ENCODE data around the gene PTPA.
A peak's percentile ranks its signal among the peaks of the same experiment; 100 is the strongest.
"Not testable (repeated sequence)": the region's sequence is repeated elsewhere in the genome, so short reads cannot be mapped to it uniquely, and the experiment has no call there.

PTPA gene

DNA sequence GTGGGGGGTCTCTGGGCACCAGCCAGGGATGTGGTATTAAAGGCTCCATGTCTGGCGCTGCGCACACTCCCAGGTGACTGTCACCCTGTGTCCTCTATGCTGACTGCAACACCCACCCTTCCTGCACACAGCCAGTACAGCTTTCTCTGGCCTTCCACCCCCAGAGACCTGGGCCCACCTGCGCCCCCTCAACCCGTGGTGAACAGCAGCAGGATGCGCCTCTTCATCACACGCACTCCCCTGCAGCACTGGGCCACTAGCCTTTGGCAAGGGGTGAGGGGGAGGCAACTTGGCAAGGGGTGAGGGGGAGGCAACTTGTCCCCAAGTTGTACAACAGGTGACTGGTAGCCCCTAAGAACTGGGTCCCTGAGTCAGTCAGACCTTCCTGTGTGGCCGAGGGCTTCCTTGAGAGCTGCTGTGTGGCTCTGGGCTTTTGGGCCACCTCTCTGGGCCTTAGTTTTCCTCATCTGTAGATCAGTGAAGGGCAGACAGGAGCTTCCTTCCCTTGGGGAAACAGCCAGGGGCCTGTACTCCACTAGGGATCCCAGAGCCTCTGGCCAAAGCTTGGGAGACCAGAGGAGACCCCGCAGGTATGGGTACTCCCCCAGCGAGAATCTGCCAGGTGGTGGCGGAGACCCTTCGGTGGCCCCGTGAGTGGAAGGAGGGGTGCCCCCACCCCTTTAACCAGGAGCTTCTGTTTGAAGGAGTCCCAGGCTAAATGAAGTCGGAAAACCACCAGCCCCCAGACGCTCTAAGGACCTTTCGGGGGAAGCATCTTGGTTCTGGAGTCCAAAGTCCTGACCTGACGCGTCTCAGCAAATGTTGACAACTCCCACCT lies 5.1 kb upstream of the PTPA start:
- Histone ChIP-seq H3K4me3 (ENCODE audit: low read length) (no peak overlapping the region), H3K9me3 (ENCODE audit: control insufficient read depth, low read length) (no peaks in the 10 kb centered on the region), H3K9ac (ENCODE audit: low read length) (no peak overlapping the region), H3K36me3 (ENCODE audit: control insufficient read depth, insufficient read depth, low read length) (no peaks in the 10 kb centered on the region), H3K4me1 (ENCODE audit: control insufficient read depth, insufficient read depth, low read length) (peaks cover 36% of the 10 kb centered on the region), H3K27me3 (ENCODE audit: control insufficient read depth, insufficient read depth, low read length) (no peaks in the 10 kb centered on the region)

DNA sequence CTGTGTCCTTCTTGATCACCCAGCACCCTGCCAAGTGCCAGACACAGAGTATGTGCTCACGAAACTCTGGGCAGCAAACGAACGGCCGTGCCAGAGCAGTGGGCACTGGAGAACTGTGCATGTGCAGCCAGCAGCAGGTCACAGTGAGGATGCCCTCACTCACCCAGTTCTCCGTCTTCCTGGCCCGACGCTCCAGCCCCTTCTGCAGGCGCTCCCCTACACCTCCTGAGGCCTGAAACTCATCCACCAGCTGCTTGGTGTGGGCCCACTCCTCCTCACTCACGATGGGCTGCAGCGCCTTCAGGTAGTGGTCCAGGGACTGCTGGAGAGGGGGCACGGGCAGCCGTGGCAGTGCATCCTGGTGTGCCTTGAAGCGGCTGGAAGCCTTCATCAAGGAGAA lies 3.6 kb upstream of the PTPA start:
- no peaks in the 10 kb centered on the region for H3K27me3 ChIP-seq (ENCODE audit: control insufficient read depth, insufficient read depth, low read length)
- H3K9ac ChIP-seq (ENCODE audit: low read length), result no peak overlapping the region
- no peaks in the 10 kb centered on the region for H3K9me3 ChIP-seq (ENCODE audit: control insufficient read depth, low read length)
- no peaks in the 10 kb centered on the region for H3K36me3 ChIP-seq (ENCODE audit: control insufficient read depth, insufficient read depth, low read length)
- H3K4me1 ChIP-seq (ENCODE audit: control insufficient read depth, insufficient read depth, low read length), result peaks cover 34% of the 10 kb centered on the region
- H3K4me3 ChIP-seq (ENCODE audit: low read length), result no peak overlapping the region

DNA sequence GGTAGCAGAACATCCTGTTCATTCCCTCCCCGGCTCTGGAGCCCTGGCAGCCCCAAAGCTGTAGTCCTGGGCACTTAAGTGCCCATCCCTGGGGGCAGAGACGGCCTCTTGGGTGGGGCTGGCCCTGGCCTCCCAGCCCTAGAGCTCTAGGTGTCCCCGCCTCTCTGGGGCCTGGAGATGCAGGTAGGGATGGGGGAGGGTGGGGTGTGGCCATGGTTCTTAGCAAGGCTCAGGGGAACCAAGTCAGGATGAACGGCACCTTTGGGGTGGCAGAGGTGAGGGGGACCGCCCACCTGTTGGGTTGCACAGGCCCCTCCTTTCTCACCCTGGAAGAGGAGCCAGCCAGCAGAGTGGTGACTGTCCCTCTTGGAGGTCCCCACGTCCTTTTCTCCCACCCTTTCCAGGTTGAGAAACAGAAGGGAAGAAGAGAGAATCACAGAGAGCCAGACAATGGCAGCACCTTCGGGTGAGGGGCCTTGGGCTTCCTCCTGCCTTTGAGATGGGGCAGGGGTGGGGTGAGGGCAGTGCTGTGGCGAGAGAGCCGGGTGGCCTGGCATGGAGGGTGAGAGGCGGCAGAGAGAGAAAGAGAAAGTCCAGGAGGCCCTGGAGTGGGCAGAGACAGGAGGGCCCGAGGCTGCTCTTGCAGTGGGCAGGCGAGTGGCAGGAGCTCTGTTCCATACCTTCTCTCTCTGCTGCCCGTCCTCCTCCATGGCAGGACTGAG lies 3.0 kb upstream of the PTPA start:
- Histone ChIP-seq H3K4me3 (ENCODE audit: low read length) (no peak overlapping the region), H3K36me3 (ENCODE audit: control insufficient read depth, insufficient read depth, low read length) (no peaks in the 10 kb centered on the region), H3K27me3 (ENCODE audit: control insufficient read depth, insufficient read depth, low read length) (no peaks in the 10 kb centered on the region), H3K9me3 (ENCODE audit: control insufficient read depth, low read length) (no peaks in the 10 kb centered on the region), H3K9ac (ENCODE audit: low read length) (no peak overlapping the region), H3K4me1 (ENCODE audit: control insufficient read depth, insufficient read depth, low read length) (peaks cover 29% of the 10 kb centered on the region)

DNA sequence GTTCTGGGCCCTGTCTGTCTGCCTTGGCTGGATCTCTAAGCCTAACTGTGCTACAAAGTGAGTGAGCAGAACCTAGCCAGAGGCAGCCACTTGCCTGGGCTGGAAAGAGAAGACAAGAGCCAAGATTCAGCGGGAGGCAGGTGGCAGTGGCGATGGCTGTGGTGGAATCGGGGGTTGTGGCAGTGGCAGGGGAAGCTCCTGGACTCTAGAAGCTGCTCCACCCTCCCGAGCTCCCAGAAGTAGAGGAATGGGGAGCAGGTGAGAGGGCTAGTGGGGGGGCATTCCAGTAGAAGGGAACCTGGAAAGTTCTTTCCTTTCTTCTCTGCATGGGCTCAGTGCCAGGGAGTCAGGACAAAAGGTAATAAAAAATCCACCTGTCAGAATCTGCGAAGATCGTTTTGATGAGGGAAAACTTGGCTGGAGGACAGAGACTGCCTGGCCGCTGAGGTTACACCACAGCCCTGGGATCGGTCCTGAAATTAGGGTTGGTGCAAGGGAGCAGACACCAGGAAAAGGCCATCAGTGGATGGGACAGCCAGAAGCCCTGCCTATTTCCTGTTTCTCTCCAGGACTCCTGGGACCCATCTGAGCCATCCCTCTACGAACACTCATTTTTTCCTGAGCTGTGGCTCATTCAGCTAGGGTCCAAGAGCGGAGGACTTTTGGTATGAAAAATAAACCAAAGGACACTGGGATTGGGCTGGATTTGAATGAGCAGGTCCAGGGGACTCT lies 2.2 kb upstream of the PTPA start:
- Histone ChIP-seq H3K27me3 (ENCODE audit: control insufficient read depth, insufficient read depth, low read length) (no peaks in the 10 kb centered on the region), H3K36me3 (ENCODE audit: control insufficient read depth, insufficient read depth, low read length) (no peaks in the 10 kb centered on the region), H3K4me1 (ENCODE audit: control insufficient read depth, insufficient read depth, low read length) (peaks cover 22% of the 10 kb centered on the region), H3K9me3 (ENCODE audit: control insufficient read depth, low read length) (no peaks in the 10 kb centered on the region), H3K9ac (ENCODE audit: low read length) (no peak overlapping the region), H3K4me3 (ENCODE audit: low read length) (no peak overlapping the region)

DNA sequence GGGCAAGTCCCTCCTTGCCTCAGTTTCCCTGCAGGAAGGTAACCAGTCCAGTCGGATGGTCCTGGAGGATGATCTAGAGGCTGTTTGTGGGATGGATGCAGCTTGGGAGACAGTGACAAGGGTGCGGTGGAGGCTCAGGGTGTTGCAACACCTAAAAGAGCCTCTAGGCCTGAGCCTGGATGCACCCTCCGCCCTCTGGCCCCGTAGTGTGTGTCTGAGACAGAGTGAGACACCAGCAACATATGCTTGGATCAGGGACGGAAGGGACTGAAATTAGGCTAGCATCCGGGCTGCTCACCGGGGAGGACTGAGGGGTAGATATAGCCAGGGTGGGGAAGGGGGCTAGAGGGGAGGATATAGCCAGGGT lies 1.7 kb upstream of the PTPA start:
- no peaks in the 10 kb centered on the region for H3K9me3 ChIP-seq (ENCODE audit: control insufficient read depth, low read length)
- H3K27me3 ChIP-seq (ENCODE audit: control insufficient read depth, insufficient read depth, low read length), result no peaks in the 10 kb centered on the region
- H3K4me3 ChIP-seq (ENCODE audit: low read length), result no peak overlapping the region
- H3K4me1 ChIP-seq (ENCODE audit: control insufficient read depth, insufficient read depth, low read length), result peaks cover 23% of the 10 kb centered on the region
- H3K9ac ChIP-seq (ENCODE audit: low read length), result no peak overlapping the region
- no peaks in the 10 kb centered on the region for H3K36me3 ChIP-seq (ENCODE audit: control insufficient read depth, insufficient read depth, low read length)

DNA sequence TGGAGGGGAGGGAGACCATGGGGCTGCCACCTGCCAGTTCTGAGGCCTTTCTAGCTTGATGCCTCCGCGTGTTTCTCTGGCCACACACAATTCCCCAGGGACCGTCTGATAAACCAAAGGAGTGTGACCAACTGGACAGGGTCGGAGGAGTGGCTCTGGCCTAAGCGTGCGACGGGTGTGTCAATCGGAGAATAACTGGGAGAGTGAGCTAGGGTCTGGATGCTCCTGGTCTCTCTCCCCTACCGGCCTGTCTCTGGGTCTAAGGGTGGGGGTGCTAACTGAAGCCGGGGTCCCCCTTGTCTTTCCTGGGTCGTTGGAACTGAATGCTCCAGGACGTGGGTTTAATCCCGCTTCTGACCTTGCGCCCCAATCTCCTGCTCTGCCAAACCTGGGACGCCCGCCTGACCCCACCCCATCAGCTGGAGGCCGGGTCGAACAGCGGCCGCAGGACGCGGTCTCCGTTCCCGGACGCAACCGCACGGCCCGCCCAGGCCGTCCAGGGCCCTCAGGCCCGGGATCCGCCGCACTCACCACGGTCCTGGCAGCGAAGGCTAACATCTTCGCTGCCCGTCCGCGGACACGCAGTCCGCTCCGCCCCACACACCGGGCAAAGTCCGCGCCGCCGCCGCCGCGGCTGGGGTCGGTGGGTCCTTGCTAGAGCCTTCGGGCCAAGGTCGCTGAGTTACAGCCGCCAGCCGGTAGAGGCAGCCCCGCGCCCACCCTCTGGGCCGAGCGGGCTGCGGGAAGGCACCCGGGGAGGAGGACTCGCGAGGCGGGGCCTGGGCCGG lies 1.1 kb upstream of the PTPA start:
- H3K4me1 ChIP-seq (ENCODE audit: control insufficient read depth, insufficient read depth, low read length), result peaks cover 30% of the 10 kb centered on the region
- H3K9ac ChIP-seq (ENCODE audit: low read length), result peak overlapping the region; percentile 71
- no peaks in the 10 kb centered on the region for H3K9me3 ChIP-seq (ENCODE audit: control insufficient read depth, low read length)
- peak overlapping the region; percentile 41 for H3K4me3 ChIP-seq (ENCODE audit: low read length)
- H3K36me3 ChIP-seq (ENCODE audit: control insufficient read depth, insufficient read depth, low read length), result no peaks in the 10 kb centered on the region
- no peaks in the 10 kb centered on the region for H3K27me3 ChIP-seq (ENCODE audit: control insufficient read depth, insufficient read depth, low read length)

DNA sequence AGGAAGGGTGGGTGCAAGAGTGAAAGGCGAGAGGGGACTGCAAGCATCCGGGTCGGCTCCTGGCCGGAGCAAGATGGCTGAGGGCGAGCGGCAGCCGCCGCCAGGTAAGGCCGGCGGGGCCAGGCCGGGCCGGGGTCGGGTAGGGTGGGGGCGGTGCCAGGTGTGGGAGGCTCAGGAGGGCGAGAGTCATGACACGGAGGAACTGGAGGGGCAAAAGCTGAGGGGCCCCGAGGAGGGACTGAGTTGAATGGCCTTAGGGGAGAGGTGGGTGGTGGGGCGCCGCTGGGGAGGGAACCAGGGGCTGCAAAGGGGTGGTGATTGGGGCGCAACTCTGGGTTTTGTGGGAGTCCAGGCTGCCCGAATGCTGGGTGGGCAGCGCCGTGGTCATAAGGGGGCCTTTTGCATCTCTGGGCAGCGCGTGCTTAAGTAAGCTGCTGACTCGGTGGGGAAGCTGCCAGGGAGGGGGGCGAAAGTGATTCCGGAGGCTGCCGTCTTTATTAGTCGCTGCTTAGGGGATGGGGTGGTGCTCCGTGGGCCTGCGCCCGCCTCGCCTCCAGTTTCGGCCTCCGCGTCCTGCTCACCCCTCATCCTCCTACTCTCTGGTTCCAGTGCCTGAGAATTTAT lies 425 bp downstream of the PTPA start:
- Histone ChIP-seq H3K4me3 (ENCODE audit: low read length) (peak overlapping the region; percentile 29), H3K27me3 (ENCODE audit: control insufficient read depth, insufficient read depth, low read length) (no peaks in the 10 kb centered on the region), H3K4me1 (ENCODE audit: control insufficient read depth, insufficient read depth, low read length) (peaks cover 35% of the 10 kb centered on the region), H3K36me3 (ENCODE audit: control insufficient read depth, insufficient read depth, low read length) (no peaks in the 10 kb centered on the region), H3K9me3 (ENCODE audit: control insufficient read depth, low read length) (no peaks in the 10 kb centered on the region), H3K9ac (ENCODE audit: low read length) (peak overlapping the region; percentile 91)

DNA sequence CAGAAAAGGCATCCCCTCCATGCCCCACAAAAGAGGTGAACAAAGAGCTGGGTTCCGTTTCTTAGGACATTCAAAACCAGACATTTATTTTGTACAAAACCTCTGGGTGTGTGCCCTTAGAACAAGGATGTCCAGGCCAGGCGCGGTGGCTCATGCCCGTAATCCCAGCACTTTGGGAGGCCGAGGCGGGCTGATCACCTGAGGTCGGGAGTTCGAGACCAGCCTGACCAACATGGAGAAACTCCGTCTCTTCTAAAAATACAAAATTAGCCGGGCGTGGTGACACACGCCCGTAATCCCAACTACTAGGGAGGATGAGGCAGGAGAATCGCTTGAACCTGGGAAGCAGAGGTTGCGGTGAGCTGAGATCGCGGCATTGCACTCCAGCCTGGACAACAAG lies 1.3 kb downstream of the PTPA start:
- H3K9me3 ChIP-seq (ENCODE audit: control insufficient read depth, low read length); H3K27me3 ChIP-seq (ENCODE audit: control insufficient read depth, insufficient read depth, low read length); H3K36me3 ChIP-seq (ENCODE audit: control insufficient read depth, insufficient read depth, low read length): not testable (repeated sequence)
- Histone ChIP-seq H3K4me3 (ENCODE audit: low read length) (peak overlapping the region; percentile 29), H3K9ac (ENCODE audit: low read length) (peak overlapping the region; percentile 91), H3K4me1 (ENCODE audit: control insufficient read depth, insufficient read depth, low read length) (peaks cover 36% of the 10 kb centered on the region)

DNA sequence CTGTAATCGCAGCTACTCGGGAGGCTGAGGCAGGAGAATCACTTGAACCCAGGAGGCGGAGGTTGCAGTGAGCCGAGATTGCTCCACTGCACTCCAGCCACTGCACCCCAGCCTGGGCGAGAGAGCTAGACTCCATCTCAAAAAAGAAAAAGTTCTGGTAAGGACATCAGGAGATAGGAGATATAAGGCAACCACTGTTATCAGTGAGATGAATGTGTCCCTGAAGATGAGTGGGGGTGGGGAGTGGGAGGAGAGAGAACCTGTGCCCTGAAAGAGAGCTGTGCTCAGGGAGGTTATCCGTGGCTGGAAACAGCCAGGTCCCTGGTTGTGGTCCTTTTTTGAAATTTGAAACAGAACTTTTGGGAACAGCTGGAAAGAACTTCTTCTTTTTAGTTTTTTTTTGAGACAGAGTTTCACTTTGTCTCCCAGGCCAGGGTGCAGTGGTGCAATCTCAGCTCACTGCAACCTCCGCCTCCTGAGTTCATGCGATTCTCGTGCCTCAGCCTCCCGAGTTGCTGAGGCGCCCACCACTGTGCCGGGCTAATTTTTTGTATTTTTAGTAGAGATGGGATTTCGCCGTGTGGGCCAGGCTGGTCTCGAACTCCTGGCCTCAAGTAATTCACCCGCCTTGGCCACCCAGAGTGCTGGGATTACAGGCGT lies 2.6 kb downstream of the PTPA start:
- Histone ChIP-seq H3K9ac (ENCODE audit: low read length) (no peak overlapping the region), H3K4me3 (ENCODE audit: low read length) (no peak overlapping the region), H3K4me1 (ENCODE audit: control insufficient read depth, insufficient read depth, low read length) (peaks cover 31% of the 10 kb centered on the region), H3K9me3 (ENCODE audit: control insufficient read depth, low read length) (no peaks in the 10 kb centered on the region), H3K36me3 (ENCODE audit: control insufficient read depth, insufficient read depth, low read length) (no peaks in the 10 kb centered on the region), H3K27me3 (ENCODE audit: control insufficient read depth, insufficient read depth, low read length) (no peaks in the 10 kb centered on the region)

DNA sequence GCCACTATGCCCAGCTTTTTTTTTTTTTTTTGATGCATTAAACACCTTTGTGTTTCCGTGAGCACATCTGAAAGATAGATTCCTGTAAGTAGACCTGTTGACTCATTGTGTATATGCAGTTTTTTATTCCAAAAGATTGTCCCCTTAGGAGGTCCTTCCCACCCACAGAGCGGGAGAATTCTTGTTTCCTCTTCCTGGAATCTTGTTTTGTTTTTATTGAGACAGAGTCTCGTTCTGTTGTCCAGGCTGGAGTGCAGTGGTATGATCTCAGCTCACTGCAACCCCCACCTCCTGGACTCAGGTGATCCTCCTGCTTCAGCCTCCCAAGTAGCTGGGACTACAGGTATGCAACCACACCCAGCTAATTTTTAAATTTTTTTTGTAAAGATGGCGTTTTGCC lies 7.6 kb downstream of the PTPA start:
- Histone ChIP-seq H3K9ac (ENCODE audit: low read length) (no peak overlapping the region), H3K9me3 (ENCODE audit: control insufficient read depth, low read length) (no peaks in the 10 kb centered on the region), H3K36me3 (ENCODE audit: control insufficient read depth, insufficient read depth, low read length) (no peaks in the 10 kb centered on the region), H3K27me3 (ENCODE audit: control insufficient read depth, insufficient read depth, low read length) (no peaks in the 10 kb centered on the region), H3K4me1 (ENCODE audit: control insufficient read depth, insufficient read depth, low read length) (peaks cover 16% of the 10 kb centered on the region), H3K4me3 (ENCODE audit: low read length) (no peak overlapping the region)

DNA sequence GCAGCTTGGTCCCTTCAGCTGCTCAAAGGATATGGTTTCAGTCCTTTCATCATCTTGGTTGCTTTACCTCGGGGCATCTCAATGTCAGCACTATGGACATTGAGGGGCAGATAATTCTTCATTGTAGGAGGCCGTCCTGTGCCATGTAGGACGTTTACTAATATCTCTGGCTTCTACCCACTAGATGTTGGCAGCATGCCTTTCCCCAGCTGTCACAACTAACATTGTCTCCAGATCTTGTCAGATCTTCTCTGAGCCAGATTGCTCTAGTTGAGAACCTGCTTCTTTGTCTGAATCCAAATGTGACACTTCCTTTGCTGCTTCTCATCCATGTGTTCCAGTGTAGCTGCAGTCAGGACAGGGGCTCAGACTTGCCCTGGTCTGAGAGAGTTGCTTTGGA lies 10.3 kb downstream of the PTPA start:
- no peak overlapping the region for H3K9ac ChIP-seq (ENCODE audit: low read length)
- no peaks in the 10 kb centered on the region for H3K36me3 ChIP-seq (ENCODE audit: control insufficient read depth, insufficient read depth, low read length)
- H3K27me3 ChIP-seq (ENCODE audit: control insufficient read depth, insufficient read depth, low read length), result no peaks in the 10 kb centered on the region
- no peak overlapping the region for H3K4me3 ChIP-seq (ENCODE audit: low read length)
- no peaks in the 10 kb centered on the region for H3K9me3 ChIP-seq (ENCODE audit: control insufficient read depth, low read length)
- peaks cover 11% of the 10 kb centered on the region for H3K4me1 ChIP-seq (ENCODE audit: control insufficient read depth, insufficient read depth, low read length)

Measured in mucosa of stomach (tissue), 1 donor.